Activated gamma-delta T cell treated with anti-CD3 and anti-CD28 coated beads, Interleukin-2, amount 50 U/mL, for 16 hours (primary cell): Measurements from ENCODE around the gene SYNDIG1.

Experiments used
- DNase-seq: peaks from one replicate; pipeline ENCODE4 v3.0.0-alpha.2; 2020; ENCODE audit warnings: low read depth

Gene SYNDIG1

DNA sequence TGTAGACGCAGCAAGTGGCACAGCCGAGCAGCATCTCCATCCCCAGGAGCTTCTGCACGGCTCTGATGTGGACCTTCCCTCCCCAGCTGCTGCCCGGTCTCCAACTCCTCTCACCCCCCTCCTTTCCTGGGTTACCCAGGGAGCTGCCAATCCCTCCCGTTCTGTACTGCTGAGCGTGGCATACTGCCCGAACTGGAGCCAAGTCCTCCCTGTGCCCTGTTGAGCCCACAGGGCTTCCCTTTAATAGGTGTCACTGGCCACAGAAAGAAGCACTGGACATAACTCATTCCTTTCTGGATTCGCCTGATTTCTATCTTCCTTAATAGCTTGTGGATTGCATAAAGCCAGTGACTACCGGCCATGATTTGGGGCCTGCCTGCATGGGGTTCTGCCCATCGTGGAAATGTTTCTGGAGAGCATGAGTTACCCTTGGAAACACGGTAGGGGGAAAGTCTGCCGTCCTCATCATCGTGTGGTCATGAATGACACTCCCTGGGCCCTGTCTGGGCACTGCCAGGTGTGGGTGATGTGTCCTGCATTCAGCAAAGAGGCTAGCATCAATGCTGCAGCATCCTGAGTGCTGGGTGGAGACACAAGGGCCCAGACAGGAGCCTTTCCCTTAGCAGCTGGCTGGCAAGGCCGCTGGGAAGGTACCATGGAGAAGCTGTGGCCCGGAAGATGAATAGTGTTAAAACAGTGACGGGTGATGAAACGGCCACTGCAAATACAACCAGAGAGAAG, 189.7 kb downstream of the SYNDIG1 start:
- DNase-seq: no peak

DNA sequence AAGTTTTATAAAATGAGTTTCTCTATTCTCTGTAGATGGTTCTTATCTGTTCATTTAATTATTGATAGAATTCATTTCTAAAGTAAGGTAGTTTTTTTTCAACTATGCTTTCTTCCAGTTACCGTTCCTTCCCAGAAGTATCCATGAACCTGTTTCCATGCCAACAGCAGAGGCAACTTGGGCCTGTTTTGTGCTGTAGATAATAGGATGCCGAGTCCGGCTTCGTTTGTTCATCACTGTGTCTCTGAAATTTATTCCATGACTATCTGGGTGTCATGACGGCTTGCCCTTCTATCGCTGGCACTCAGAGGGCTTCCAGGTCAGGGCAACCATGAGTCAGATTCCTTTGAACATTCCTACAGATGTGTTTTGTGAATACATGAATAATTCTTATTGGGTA, 190.4 kb downstream of the SYNDIG1 start:
- no peak for DNase-seq

DNA sequence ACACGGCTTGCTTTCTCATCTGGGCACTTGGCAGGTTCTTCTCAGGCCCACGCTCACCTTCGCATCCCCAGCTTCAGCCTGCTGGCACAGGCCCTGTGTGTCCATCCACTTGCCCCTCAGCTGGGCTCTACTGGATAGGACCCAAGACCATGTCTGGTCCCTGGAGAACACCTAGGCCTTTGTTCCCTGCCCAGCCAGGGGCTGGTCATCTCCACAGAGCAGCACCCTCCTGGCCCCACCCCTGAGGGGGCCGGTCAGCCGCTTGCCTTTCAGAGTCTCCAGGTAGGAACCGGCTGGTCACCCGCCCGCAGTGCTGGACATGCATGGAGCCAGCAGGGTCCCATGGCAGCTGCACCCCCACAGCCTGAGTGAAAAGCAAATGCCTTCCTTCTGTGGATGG, 191.2 kb downstream of the SYNDIG1 start:
- no peak for DNase-seq

DNA sequence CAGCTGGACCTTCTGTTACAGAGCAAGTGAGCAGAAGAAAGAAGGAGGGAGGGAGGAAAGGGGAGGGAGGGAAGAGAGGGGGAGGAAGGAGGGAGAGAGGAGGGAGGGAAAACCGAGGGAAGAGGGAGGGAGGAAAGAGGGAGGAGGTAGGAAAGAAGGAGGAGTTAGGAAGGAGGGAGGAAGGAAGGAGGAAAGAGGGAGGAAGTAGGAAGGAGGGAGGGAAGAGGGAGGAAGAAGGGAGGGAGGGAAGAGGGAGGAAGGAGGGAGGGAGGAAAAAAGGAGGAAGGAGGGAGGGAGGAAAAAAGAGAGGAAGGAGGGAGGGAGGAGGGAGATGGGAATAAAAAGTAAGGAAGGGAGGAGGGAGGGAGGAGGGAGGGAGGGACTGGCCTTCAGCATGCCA, 191.8 kb downstream of the SYNDIG1 start:
- DNase-seq: no peak

DNA sequence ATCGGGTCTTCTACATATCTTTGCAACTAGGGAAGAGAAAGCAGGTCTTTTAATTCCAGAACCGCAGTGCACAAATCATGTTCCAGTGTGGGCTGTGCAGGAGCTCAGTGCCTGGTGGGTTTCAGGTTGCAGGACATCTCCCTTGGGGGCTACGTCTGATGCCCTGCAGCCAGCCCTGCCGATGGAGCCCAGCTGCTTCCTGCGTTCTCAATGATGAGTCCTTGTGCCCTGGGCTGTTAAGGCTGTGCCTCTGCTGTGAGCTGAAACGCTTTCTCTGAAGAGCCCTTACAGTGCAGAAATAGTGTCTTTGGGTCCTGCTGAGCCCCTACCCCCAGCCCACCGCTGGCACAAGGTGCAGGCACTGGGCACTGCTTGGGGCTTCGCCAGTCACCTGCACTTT, 192.9 kb downstream of the SYNDIG1 start:
- DNase-seq: no peak

DNA sequence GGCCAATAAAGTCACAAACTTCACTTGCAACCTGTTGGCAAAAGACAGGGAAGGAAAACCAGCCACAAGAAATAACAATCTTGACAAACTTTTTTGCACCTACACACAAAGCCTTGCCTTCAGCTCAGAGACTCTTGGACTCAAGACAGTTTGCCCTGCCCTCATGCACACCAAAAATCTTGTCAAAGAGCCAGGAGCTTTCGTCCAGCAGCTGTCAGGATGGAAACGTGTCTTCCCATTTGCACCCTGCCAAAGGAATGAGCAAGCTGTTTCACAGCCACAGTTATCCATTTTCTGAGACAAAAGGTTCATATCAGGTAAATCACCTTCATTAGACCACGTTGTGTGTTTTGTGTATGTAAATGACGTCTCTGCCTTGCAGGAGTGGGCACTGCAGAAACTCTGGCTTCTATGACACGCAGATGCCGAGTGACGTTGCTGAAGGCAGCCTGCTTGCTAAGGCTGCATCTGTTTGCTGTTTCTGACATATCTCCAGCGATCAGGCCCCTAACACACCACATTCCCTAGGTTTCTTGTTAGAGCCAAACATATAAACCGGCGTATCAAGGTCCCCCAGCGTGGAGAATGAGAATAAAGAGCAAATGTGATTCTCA, 193.4 kb downstream of the SYNDIG1 start:
- DNase-seq: no peak

DNA sequence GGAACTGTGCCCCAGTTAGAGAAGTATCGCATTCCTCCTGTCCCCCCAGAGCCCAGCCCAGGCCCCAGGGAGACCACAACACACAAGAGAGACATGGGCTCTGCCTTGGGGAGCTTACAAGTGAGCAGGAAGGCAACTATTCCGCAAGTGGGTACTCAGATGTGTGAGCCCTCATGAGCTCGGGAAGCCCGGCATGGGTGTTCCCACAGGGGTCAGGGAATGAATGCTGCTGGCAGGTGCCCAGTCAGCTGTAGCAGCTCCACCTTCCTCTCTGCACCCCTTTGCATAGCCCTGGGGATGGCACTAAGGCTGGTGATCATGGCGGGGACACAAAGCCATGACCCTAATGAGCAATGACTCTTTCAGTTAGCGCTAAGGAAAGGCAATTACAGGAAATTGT, 194.1 kb downstream of the SYNDIG1 start:
- DNase-seq: no peak

DNA sequence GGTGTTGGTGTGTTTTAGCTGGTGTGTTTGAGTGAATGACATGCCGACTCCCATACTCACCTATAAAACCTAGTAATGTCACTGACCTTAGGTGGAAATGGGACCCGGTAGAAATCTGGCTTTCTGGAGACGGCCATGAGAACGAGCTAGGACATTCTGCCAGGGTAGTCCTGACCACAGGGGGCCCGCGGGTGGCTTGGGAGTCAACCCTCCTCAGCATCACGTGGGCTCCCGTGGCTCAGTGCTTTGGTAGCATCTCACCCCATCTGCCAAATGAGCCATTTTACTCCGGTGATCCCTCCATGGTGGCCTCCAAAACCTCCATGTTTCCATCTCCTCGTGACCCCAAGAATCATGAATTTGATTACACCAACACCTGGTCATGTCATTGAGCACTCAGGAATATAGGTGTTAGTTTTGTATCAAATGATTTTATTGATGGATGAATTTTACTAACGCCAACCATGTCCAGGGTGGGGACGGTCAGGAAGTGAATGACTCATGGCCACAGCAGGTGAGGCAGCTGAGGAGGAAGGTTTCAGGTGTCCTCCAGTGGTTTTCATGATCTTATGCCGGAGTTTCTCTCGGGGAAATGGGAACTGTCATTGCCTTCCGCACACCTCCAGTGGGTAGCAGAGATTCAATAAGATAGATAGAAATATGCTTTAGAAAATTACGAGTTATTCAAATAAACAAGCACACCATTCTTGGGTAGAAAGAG, 195.0 kb downstream of the SYNDIG1 start:
- no peak for DNase-seq

DNA sequence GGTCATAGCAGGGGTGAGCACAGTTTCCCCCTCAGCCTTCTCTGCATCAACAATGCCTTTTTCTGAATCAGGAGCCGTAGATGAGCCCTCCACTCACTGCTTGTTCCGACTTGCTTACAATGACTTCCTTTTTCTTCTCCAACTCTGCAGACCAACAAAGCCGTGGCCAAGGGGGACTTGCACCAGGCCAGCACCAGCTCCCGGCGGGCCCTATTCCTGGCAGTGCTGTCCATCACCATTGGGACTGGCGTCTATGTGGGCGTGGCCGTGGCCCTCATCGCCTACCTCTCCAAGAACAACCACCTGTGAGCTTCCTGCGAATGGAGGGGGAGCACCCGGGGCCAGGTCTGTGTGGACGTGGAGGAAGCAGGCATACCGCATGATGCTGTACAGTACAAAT, 195.8 kb downstream of the SYNDIG1 start:
- no peak for DNase-seq

DNA sequence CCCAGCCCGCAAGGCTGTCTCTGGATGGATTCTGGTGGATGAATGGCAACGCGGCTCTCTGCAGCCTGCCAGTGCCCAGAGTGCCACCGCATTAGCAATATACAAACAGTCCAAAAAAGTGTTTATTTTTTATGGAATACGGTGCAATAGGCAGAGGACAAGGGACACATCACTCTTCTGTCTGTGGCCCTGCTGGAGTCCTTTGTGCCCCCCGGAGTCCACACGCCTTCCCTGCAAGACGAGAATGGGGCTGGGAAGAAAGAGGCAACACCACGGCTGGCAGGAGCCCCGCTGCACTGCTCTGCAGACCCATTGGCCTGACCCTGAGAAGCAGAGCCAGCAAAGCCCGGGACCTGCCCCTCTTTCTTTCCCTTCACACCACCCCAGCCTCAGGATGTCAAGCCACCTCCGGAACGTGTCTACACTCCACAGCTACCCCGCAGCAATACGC, 196.3 kb downstream of the SYNDIG1 start:
- DNase-seq: no peak

DNA sequence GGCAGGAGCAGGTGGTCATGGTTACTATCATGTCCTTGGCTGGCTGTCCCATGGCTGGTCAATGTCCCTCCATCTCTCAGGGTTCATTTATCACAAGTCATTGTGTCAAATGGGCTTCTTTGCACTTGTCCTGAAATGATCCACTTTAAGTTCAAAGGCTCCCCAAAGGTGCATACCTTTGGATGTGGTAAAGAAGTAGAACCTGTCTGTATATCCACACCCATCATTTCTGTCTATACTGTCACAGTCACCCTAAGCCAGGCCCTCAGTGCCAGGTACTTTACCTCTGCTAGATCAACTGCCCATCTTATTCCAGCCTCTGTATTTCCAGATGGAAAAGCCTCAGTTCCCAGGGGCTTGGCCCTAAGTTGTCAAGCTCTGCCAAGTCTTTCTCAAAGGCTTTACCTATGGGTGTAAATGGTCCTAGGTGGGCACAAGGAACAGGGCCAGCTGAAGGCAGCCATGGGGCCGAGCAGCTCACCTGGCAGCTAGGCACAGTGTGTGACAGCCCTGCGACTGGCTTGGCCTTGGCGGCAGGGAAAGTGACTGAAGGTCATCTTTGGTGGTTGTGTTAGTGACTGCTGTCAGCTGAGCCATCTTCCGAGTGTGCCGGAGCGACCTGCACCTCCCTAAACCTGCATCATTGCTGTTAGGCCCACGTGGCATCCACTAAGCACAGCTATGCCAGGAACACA, 198.4 kb downstream of the SYNDIG1 start:
- DNase-seq: no peak

DNA sequence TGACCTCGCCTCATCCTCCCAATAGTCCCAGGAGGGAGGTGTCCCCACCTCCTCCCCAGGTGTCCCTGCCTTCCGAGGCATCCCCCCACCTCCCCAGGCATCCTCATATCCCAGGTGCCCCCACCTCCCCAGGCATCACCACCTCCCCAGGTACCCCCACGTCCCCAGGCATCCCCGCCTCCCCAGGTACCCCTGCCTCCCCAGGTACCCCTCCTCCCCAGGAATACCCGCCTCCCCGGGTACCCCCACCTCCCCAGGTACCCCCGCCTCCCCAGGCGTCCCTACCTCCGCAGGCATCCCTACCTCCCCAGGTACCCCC, 198.9 kb downstream of the SYNDIG1 start:
- DNase-seq: no peak

DNA sequence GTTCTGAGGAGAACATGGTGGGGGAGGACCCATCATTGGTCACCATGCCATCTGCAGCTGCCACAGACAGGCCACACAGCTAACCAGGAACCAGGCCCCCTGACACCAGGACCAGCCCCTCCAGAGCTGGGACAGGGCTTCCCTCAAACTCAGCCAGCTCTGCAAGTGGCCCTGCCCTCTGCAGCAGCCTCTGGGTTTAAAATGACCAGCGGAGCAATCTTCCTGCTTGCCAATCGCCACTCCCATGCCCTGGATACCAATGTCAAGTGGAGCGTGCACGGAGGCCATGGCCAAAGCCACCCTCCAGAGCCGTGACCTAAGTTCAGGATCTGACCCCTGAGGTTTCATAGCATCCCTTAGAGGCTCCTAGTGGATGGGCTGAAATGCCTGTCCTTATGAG, 199.4 kb downstream of the SYNDIG1 start:
- DNase-seq: no peak

DNA sequence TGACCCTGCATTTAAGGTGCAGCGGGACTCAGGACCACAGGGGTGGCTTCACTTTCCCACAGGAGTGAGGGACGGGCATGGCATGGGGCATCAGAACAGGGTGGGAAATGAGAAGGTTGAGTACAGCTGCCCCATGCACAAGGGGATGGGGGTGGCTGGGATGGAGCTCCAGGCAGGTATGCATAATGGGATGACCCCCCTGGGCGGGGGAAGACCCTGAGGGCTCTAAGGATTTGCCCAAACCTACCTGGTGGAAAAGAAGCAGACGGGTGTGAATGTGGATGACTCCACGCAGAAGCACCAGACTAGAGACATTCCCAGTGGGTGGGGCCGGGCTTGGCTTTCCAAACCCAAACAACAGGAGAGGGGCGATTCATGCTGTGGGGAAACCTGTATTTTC, 200.3 kb downstream of the SYNDIG1 start:
- DNase-seq: no peak

DNA sequence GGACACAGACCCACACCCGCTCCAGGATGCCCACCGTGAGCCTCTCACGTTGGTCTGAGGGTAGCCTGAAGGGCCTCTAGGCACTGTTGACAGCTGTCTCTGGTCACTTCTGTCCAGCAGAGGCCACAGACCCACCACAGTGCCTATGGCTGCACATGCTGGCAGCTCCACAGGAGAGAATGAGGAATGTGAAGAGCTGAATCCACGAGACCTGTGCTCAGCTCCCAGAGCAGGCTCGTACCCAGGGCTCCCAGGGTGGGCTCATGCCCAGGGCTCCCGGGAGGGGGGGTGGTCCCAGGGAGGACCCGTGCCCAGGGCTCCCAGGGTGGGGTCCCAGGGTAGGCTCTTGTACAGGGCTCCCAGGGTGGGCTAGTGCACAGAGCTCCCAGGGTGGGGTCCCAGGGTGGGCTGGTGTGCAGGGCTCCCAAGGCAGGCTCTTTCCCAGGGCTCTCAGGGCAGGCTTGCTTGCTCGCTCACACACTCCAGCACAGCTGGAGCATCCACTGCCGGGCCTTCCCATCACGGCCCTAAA, 201.0 kb downstream of the SYNDIG1 start:
- no peak for DNase-seq

DNA sequence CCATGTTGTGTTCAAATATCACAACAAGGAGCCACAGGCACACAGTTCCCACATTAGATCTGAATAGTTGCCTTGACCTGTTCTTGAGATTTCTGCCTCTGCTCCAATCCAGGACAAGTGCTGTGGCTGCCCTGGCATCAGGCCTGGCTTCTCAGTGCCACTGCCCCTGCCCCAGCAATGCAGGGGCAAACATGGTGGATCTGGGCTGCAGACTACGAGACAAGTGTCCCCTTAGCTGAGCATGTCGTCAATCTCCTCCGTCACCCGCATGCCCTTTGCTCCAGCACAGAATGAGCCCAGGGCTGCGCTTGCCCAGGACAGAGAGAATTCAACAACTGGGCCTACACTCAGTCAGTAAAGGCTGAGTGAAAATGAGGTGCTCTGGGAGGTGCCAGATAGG, 201.6 kb downstream of the SYNDIG1 start:
- DNase-seq: no peak

DNA sequence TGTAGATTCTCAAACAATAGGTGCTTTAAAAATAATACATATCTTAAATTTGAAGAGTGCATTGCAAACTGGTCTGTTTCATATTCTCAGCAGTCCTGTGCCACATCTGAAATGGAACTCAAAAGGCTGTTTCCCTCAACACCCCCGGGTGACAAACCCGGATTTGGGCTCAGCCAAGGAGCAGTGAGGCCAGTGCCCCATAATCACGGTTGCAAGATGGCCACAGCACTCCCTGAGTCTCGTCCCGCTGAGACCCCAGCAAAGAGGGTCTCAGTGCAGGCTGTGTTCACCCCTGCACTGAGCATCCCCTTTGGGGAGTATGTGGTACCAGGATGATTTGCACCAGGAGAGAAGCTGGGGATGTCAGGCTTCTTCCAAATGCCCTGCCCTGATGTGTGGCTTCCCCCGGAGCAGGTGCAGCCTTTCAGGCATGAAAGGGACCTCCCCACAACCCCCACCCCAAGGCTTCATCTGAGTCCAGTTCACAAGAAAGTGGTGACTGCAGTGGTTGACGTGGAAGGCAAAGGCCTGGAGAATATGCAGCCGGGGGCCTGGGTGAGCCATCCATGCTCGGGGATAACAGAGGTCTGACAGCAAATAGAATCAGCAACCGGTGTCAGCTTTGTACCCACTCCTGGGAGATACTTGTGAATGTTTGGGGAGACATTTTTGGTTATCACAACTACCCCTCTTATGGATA, 202.9 kb downstream of the SYNDIG1 start:
- no peak for DNase-seq

DNA sequence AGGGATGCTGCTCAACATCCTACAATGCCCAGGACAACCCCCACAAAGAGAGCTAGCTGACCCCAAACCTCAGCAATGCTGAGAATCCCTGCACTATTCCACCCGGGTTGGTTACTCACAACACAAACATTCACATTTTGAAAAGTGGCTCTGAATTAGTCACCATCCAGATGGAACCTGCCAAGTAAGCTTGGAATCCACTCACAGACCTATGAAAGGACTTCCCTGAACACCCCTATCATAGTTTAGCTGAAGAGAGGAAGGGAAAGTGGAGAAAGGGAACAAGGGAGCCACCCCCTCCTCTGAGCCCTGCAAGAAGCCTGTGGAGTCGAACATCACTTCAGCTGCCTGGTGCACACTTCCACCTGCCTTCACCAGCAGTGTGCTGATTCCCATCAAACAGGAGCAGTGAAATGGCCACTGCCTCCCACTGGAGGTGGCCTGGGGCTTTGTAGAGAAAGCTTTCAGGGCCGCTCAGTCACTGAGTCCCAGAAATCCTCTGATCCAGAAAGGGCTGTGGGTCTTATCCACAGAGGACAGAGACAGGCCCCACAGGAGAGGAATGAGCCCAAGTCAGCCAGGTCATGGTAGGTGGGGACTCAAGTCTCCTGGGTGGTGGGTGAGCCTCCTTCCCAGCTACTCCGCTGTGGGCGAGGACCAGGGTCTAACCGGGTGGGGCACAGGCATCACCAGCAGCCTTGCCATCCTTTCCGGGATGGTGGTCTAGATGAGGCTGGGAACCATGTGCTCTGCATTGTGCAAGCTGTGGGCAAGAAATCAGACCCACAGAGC, 203.7 kb downstream of the SYNDIG1 start:
- no peak for DNase-seq

DNA sequence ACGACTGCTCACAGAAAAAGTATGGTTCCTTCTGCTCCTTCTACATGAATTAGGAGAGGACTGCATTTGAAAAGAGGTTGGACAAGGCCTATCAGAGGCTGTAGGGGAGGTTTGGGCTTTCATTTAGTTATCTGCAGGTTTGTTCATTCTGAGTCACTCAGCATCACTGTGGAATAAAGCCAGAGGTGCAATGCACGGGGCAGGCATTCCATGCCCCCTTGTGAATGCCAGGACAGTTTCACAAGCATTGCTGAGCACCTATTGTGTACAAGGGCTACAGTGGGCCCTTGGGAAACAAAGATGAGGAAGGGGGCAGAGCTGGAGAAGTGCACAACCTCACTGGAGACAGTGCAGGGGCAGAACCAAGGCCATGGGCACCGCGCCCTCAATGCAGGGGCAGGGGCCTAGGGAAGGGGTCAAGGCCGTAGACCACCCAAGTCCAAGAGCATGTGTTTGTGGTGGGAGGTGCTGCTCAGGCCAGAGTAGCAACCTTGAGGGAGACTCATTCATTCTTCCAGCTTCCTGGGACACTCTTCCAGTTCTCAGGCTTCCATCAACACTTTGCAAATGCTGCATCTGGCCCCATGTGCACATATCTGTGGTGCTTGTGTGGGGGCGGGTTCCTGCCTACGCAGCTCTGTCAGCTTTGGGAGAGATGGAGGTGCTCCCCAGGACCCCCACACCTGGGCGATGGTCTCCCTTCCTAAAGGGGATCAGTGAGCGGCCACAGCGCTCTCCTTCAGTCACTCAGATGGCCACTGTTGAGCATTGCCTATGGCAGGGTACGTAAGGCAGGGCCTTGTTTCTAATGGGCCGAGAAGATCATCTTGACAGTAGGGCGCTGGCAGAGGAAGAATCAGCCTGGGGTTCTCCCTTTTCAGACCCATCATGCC, 204.5 kb downstream of the SYNDIG1 start:
- no peak for DNase-seq
